Thoracic aorta (tissue), 2 donors: ENCODE data around the gene FEZ2. TPM values are rescaled to one million over a fixed set of nuclear protein-coding genes. Genes with fewer than 3 reads are reported as not detected.

Source experiments
- ATAC-seq: fragments of 150-250 bp; one replicate; pipeline ENCODE4 v1.8.0; 2017; ENCODE audit warnings: low read depth; ENCODE audit not compliant: insufficient number of reproducible peaks, low FRiP score
- DNase-seq: peaks from one replicate; pipeline ENCODE4 v3.0.0-alpha.2; 2020; ENCODE audit warnings: low spot score
- H3K27ac ChIP-seq, 2 donors: fragments of 200-600 bp; sonication (generic); 1 replicate in 1 of 2; 2 replicates in 1 of 2; pipeline ENCODE4 v1.5.1; 2016; ENCODE audit warnings: mild to moderate bottlenecking in 2 of 2, moderate library complexity in 2 of 2
- H3K27me3 ChIP-seq: fragments of 200-600 bp; sonication (generic); replicated peaks from 2 replicates; pipeline ENCODE4 v1.6.0; 2016; ENCODE audit warnings: mild to moderate bottlenecking; ENCODE audit not compliant: insufficient read depth
- H3K36me3 ChIP-seq: fragments of 200-600 bp; sonication (generic); one replicate; pipeline ENCODE4 v1.5.1; 2016
- H3K4me1 ChIP-seq, 2 donors: fragments of 200-600 bp; sonication (generic); 1 replicate in 1 of 2; 2 replicates in 1 of 2; pipeline versions ENCODE4 v1.5.1 to v1.6.0; 2016; ENCODE audit warnings: low read depth in 2 of 2, mild to moderate bottlenecking in 1 of 2; ENCODE audit not compliant: control insufficient read depth in 1 of 2
- H3K4me3 ChIP-seq: fragments of 200-600 bp; sonication (generic); 2 replicates; pipeline ENCODE4 v1.5.1; 2016; ENCODE audit warnings: mild to moderate bottlenecking
- H3K9me3 ChIP-seq: fragments of 200-600 bp; sonication (generic); 2 replicates; pipeline ENCODE4 v1.5.1; 2016
- total RNA-seq, 2 donors: library from RNA; depleted of rRNA; stranded (reverse); fragments of >200 nt; gene quantifications; one replicate each; pipeline versions ENCODE4 v1.1.0 to v1.2.3, GENCODE V29; 2016
- TF ChIP-seq, protein P1 (sequence below): fragments of 200-600 bp; sonication (generic); IDR thresholded peaks from one replicate; pipeline ENCODE4 v1.5.1; 2019; ENCODE audit warnings: antibody characterized with exemption

FEZ2 gene
- total RNA-seq, 2 donors from 2014 or later = 42.0 to 51.4 TPM

DNA sequence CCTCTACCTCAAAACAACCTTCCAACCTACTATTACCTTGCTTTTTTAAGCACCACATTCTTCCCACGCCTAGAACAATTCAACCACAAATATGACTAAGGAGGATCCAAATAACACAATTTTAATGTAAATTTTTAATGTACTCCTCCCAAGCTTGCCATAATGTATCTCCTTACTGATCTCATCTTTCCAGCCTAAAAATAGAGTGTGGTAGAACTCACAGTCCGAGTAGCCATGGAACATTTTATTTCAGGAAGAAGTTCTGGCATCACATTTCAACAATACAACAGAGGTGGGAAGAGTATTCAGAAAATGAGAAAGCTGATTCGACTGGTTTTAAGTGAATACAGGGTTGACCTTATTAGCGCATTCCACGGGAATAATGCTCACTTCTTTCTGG, 15.4 kb downstream of the FEZ2 start:
- no peak overlapping the region for H3K27ac ChIP-seq
- TF ChIP-seq, protein P1, sequence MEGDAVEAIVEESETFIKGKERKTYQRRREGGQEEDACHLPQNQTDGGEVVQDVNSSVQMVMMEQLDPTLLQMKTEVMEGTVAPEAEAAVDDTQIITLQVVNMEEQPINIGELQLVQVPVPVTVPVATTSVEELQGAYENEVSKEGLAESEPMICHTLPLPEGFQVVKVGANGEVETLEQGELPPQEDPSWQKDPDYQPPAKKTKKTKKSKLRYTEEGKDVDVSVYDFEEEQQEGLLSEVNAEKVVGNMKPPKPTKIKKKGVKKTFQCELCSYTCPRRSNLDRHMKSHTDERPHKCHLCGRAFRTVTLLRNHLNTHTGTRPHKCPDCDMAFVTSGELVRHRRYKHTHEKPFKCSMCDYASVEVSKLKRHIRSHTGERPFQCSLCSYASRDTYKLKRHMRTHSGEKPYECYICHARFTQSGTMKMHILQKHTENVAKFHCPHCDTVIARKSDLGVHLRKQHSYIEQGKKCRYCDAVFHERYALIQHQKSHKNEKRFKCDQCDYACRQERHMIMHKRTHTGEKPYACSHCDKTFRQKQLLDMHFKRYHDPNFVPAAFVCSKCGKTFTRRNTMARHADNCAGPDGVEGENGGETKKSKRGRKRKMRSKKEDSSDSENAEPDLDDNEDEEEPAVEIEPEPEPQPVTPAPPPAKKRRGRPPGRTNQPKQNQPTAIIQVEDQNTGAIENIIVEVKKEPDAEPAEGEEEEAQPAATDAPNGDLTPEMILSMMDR = no peak
- H3K4me3 ChIP-seq = no peak overlapping the region
- H3K36me3 ChIP-seq = peaks cover 23% of the 10 kb centered on the region
- DNase-seq (no peak), ATAC-seq (no peak)
- no peaks in the 10 kb centered on the region for H3K4me1 ChIP-seq
- no peaks in the 10 kb centered on the region for H3K27me3 ChIP-seq
- H3K9me3 ChIP-seq = no peaks in the 10 kb centered on the region

DNA sequence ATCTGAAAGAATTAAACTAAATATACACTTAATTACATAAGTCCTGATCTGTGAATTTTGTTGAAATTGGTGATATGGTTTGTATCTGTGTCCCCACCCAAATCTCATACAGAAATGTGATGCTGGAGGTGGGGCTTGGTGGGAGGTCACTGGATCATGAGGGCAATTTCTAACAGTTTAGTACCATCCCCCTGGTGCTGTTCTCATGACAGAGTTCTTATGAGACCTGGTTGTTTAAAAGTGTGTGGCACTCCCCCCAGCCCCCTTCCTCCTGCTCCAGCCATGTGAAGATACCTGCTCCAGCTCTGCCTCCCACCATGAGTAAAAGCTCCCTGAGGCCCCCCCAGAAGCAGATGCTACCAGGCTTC, 18.7 kb downstream of the FEZ2 start:
- no peak for DNase-seq
- H3K27ac ChIP-seq = no peak overlapping the region
- H3K36me3 ChIP-seq = peaks cover 27% of the 10 kb centered on the region
- TF ChIP-seq, protein P1 = no peak
- H3K9me3 ChIP-seq = no peaks in the 10 kb centered on the region
- H3K4me3 ChIP-seq = no peak overlapping the region
- no peaks in the 10 kb centered on the region for H3K27me3 ChIP-seq
- ATAC-seq = no peak
- no peaks in the 10 kb centered on the region for H3K4me1 ChIP-seq

DNA sequence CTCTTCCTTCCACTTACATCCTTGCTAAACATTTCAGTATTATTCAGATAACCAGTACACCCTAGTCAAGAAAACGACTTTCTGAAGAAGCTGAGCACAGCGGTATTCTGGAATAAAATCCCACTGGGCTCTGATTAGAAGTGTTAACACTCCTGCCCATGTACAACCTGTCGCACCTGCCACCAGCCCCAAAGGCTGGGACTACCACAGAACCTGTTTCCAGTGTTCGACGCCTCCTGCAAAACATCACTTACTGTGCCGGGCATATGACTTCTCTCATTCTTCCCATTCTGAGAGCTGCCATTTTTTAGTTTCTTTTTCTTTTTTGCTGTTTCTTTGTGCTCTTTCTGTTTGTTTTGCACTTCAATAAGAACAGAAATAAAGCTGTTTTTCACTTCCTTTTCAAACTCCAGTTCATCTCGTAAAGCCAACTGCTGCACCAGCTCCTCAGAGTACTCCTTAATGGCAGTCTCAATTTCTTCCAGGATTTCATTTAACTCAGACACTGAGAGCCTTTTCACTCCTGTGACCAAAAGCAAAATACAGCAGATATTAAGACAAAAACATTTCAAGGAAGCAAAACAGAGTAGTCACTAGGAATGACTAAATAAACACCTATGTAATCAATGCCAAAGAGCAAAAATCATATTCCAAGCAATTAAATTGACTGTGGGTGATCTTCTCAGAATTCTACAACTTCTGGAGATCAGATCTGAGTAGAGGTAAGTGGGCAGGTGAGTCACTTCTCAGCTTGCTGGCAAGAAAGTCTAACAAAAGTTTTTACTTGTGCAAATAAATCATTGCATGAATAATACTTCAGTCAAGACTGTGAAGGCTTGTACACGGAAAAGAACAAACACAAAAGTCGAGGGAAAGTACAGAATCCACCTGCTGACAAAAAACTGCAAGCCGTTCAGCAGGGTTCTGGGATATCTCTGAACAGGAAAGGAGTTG, 19.3 kb downstream of the FEZ2 start:
- no peak overlapping the region for H3K27ac ChIP-seq
- DNase-seq (no peak), ATAC-seq (no peak)
- no peak overlapping the region for H3K4me3 ChIP-seq
- TF ChIP-seq, protein P1 = no peak
- H3K4me1 ChIP-seq = no peaks in the 10 kb centered on the region
- H3K27me3 ChIP-seq = no peaks in the 10 kb centered on the region
- no peaks in the 10 kb centered on the region for H3K9me3 ChIP-seq
- peaks cover 27% of the 10 kb centered on the region for H3K36me3 ChIP-seq

DNA sequence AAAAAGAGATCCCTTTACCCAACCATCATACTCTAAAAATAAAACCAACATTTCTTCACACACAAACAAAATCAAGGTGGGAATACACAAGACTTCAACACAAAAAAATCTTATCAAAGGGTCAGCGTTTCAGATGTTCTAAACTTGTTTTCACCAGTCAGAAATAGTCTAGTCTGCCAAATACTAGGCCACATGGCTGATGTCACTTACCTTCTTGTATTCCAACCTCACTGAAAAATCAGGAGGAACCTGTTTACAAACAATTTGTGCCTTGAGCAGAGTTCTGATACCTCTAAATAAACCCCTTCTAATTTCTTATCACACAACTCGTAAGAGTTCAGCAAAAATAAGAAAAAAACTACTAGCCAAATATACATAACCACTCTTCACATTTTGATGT, 20.1 kb downstream of the FEZ2 start:
- TF ChIP-seq, protein P1 = no peak
- peaks cover 27% of the 10 kb centered on the region for H3K36me3 ChIP-seq
- no peak overlapping the region for H3K27ac ChIP-seq

DNA sequence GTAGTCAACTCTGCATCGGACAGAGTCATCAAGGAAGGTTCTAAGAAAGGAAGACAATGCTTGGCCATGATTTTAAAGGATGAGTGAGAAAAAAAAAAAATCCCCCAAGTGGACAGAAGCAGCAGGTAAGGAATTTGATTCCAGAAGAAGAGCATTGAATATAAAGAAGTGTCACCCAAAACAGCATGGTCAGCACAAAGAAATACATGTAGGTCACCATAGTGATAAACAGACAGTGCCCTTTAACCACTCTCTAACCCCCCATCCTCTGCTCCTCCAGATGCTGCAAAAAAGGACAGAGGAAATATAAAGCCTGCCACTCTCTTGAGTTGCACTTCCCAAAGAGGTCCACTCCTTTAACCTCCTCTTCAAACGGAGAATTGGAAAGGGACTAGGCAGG, 23.4 kb downstream of the FEZ2 start:
- no peak for ATAC-seq
- TF ChIP-seq, protein P1 = no peak
- H3K27me3 ChIP-seq = no peaks in the 10 kb centered on the region
- H3K36me3 ChIP-seq = peaks cover 15% of the 10 kb centered on the region
- no peak for DNase-seq
- H3K27ac ChIP-seq = no peak overlapping the region
- peaks cover 0 to 1% of the 10 kb centered on the region in 2 donors for H3K4me1 ChIP-seq
- H3K9me3 ChIP-seq = no peaks in the 10 kb centered on the region
- no peak overlapping the region for H3K4me3 ChIP-seq

More for the DNA sequence above, 20.1 kb downstream of the FEZ2 start:
- no peaks in the 10 kb centered on the region for H3K9me3 ChIP-seq
- no peak for DNase-seq
- no peaks in the 10 kb centered on the region for H3K4me1 ChIP-seq
- no peak for ATAC-seq
- no peak overlapping the region for H3K4me3 ChIP-seq
- H3K27me3 ChIP-seq = no peaks in the 10 kb centered on the region
